ENCODE results near the gene DPP6. TPM values are rescaled to one million over a fixed set of nuclear protein-coding genes. Genes with fewer than 3 reads are reported as not detected.

DPP6 gene
- total and polyA plus RNA-seq, 9 of the 15 experiments (the other 6 are each of a cell fraction or from before 2014, with no cell fraction given), result not detected

DNA sequence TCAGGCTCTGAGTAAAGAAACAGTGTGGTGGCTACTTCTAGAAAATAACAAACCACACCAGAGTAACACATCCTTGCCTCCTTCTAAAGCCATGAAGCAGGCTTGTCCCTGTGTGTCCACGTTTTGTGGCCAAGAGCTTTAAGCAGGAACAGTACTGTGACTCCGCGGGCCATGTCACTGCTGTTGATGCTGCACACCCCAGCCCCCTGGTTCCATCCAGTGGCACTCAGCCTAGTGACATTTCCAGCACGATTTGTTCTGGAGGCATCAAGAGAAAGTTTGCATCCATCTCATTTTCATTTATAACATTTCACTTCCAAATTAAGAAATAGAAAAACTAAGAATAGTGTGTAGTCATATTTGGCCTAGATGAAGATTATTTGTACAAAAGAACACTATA is 739.4 kb downstream of the DPP6 start (continued):
- TF ChIP-seq TFAM (CRISPR knock-in tag; conservative IDR thresholded peaks at IDR 0.05), result no peak

DNA sequence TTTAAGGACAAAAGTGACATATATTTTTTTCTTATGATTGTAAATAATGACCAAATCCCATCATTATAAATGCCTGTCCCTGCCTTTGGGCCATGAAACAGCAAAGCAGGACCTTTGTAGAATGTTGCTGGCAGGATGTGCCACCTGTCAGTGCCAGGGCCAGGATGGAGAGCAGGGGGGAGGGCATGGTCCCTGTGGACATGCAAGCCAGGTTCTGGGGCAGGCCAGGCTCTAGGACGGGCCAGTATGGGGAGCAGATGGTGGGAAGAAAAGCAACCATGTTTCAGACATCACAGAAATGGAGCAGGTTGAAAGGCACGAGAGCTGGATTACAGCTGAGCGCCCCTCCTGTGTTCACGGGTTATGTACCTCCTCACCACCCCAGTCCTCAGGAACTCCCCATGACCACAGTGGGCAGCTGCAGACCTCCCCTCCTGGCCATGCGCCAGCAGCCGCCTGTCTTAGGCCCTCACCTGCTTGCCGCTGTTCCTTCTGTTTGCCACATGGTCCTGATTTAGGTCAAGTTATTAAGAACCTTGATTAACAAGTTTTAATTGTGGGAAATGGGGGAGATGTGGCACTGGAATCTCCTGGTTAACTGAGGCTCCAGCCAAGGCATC is 740.3 kb downstream of the DPP6 start:
- Histone ChIP-seq H3K27me3 (ENCODE audit: control insufficient read depth in 2 of 2, insufficient read depth in 2 of 2, low read length in 2 of 2) (peaks cover 44 to 51% of the 10 kb centered on the region in 2 experiments), H3K79me2 (ENCODE audit: control insufficient read depth, insufficient read depth, low read length) (no peaks in the 10 kb centered on the region), H2AFZ (ENCODE audit: low read depth, low read length) (no peak overlapping the region), H3K9me3 (replicated peaks; ENCODE audit: control insufficient read depth, insufficient read depth, low read depth, low read length) (no peaks in the 10 kb centered on the region), H3K9ac (ENCODE audit: insufficient read depth in 1 of 2, low read depth in 2 of 2, low read length in 2 of 2) (no peak overlapping the region), H3K4me1 (replicated peaks in 1 of 2; ENCODE audit: control insufficient read depth in 2 of 2, insufficient read depth in 2 of 2, low read length in 2 of 2) (peaks cover 0 to 9% of the 10 kb centered on the region in 2 experiments; a peak in 2 of 5 replicates), H3K4me3 (no peak overlapping the region), H3K4me2 (ENCODE audit: insufficient read depth, low read length) (no peak overlapping the region), H3K9me1 (ENCODE audit: control insufficient read depth, insufficient read depth, low read length) (no peaks in the 10 kb centered on the region), H4K20me1 (replicated peaks; ENCODE audit: control insufficient read depth, insufficient read depth, low read length) (0 out of 2 replicates have a peak, but pooled peaks cover 7% of the 10 kb centered on the region), H3K27ac (ENCODE audit: extremely low read depth, low read depth, low read length) (no peak overlapping the region), H3K36me3 (ENCODE audit: control insufficient read depth, insufficient read depth, low read length) (no peaks in the 10 kb centered on the region)
- FAIRE-seq, result no peak
- WGBS (ENCODE audit: insufficient coverage, low coverage, missing lambda C conversion rate), result 5% methylated on average over 7 of the region's 7 CpGs
- POLR2A ChIA-PET, result no interaction called here
- no peak for ATAC-seq
- no peak for DNase-seq (ENCODE audit: extremely low read depth in 1 of 4, low spot score in 3 of 4)
- no TSS peak for BruUV-seq (replicated peaks)
- intact Hi-C loops (cut with micrococcal nuclease) (no loop called here), in situ Hi-C loops (cut with MboI) (loop anchor here (25.0 kb wide), 1 partner anchor 730 kb away; the partner anchor contains the start of gene DPP6)
- CTCF ChIA-PET (ENCODE audit: low intra/inter-chr PET ratio), result no interaction called here
- TF ChIP-seq PCBP2 (IDR thresholded peaks at IDR 0.05; ENCODE audit: low read depth, low read length, poor library complexity, severe bottlenecking), result no peak
- TF ChIP-seq, protein P1, sequence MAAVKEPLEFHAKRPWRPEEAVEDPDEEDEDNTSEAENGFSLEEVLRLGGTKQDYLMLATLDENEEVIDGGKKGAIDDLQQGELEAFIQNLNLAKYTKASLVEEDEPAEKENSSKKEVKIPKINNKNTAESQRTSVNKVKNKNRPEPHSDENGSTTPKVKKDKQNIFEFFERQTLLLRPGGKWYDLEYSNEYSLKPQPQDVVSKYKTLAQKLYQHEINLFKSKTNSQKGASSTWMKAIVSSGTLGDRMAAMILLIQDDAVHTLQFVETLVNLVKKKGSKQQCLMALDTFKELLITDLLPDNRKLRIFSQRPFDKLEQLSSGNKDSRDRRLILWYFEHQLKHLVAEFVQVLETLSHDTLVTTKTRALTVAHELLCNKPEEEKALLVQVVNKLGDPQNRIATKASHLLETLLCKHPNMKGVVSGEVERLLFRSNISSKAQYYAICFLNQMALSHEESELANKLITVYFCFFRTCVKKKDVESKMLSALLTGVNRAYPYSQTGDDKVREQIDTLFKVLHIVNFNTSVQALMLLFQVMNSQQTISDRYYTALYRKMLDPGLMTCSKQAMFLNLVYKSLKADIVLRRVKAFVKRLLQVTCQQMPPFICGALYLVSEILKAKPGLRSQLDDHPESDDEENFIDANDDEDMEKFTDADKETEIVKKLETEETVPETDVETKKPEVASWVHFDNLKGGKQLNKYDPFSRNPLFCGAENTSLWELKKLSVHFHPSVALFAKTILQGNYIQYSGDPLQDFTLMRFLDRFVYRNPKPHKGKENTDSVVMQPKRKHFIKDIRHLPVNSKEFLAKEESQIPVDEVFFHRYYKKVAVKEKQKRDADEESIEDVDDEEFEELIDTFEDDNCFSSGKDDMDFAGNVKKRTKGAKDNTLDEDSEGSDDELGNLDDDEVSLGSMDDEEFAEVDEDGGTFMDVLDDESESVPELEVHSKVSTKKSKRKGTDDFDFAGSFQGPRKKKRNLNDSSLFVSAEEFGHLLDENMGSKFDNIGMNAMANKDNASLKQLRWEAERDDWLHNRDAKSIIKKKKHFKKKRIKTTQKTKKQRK (IDR thresholded peaks at IDR 0.05; ENCODE audit: borderline replicate concordance, low read depth, low read length), result no peak
- no peak for TF ChIP-seq ZNF354B (CRISPR knock-in tag; IDR thresholded peaks at IDR 0.05)
- TF ChIP-seq, protein P2, sequence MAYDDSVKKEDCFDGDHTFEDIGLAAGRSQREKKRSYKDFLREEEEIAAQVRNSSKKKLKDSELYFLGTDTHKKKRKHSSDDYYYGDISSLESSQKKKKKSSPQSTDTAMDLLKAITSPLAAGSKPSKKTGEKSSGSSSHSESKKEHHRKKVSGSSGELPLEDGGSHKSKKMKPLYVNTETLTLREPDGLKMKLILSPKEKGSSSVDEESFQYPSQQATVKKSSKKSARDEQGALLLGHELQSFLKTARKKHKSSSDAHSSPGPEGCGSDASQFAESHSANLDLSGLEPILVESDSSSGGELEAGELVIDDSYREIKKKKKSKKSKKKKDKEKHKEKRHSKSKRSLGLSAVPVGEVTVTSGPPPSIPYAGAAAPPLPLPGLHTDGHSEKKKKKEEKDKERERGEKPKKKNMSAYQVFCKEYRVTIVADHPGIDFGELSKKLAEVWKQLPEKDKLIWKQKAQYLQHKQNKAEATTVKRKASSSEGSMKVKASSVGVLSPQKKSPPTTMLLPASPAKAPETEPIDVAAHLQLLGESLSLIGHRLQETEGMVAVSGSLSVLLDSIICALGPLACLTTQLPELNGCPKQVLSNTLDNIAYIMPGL (CRISPR knock-in tag; IDR thresholded peaks at IDR 0.05), result no peak
- no peak for TF ChIP-seq TOE1 (IDR thresholded peaks at IDR 0.05; ENCODE audit: borderline replicate concordance)
- no peak for TF ChIP-seq TOE1 (CRISPR knock-in tag; IDR thresholded peaks at IDR 0.05; ENCODE audit: borderline replicate concordance, low read depth)
- 0 out of 2 replicates have a peak, but pooled peaks have one; percentile 10 for TF ChIP-seq NFIC (IDR thresholded peaks at IDR 0.05)
- no peak for TF ChIP-seq SIRT6 (IDR thresholded peaks at IDR 0.05; ENCODE audit: low read depth, low read length)
- TF ChIP-seq ZKSCAN8 (CRISPR knock-in tag; IDR thresholded peaks at IDR 0.05), result no peak
